AG09319 (cell line): ENCODE measurements around the gene POP4.

ENCODE experiments used
- DNase-seq: peaks from one replicate; pipeline ENCODE4 v3.0.0-alpha.2; 2010; ENCODE audit warnings: low read depth; ENCODE audit errors: extremely low read depth
- CTCF ChIP-seq: IDR thresholded peaks from 2 replicates; pipeline ENCODE4 v1.5.1; 2011; ENCODE audit warnings: low read depth, mild to moderate bottlenecking, inconsistent platforms, low read length, moderate library complexity

The POP4 gene

GRCh38 chr19:29636553-29637360 is 30.7 kb downstream of the POP4 start:
- TF ChIP-seq CTCF: no peak
- no peak for DNase-seq

DNA sequence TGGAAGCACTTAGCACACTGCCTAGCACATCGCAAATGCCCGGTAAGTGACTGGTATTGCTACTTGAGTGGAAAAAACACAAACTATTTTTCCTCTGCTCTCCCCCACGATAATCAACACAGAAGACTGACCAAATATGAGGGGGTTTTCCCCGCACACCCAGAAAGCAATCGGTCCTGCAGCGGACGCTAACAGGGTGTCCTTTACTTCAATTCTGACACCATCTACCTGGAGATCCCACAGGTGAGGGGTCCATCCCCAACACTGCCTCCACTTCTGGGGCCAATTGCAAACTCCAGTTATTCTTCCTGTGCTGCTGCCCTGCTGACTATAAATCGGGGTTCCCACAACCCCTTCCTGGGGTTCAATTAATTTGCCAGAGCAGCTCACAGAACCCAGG is 33.0 kb downstream of the POP4 start:
- no peak for DNase-seq
- TF ChIP-seq CTCF: no peak

GRCh38 chr19:29640231-29640630 is 34.1 kb downstream of the POP4 start:
- DNase-seq: no peak
- no peak for TF ChIP-seq CTCF

GRCh38 chr19:29641597-29641996 is 35.5 kb downstream of the POP4 start:
- DNase-seq: no peak
- no peak for TF ChIP-seq CTCF

DNA sequence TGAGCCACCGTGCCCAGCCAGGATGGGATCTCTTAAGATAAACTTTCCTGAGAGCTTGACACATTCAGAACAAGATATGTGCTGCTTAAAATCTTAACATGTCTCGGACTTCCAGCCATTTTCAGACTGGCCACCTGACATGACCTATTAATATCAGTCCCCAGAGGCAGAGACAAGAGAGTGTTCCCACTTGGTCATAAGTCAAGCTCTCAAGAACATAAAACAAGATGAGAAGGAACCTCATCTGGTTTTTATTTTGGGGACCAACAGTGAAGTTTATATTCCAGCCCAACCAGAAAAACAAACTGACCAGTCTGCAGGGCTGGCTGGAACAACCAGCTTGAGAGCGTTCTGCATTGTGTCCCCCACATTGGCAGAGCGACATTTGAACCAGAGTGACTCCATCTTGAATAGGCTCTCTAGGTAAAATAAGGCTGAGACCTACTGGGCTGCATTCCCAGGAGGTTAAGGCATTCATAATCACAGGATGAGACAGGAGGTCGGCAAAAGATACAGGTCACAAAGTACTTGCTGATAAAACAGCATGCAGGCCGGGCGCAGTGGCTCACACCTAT is 37.4 kb downstream of the POP4 start:
- no peak for DNase-seq

DNA sequence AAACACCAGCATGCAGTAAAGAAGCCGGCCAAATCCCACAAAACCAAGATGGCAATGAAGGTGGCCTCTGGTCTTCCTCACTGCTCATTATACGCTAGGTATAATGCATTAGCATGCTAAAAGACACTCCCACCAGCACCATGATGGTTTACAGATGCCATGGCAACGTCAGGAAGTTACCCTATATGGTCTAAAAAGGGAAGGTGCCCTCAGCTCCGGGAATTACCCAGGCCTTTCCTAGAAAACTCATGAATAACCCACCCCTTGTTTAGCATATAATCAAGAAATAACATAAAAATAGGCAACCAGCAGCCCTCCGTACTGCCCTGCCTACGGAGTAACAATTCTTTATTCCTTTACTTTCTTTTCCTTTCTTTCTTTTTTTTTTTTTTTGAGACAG is 38.1 kb downstream of the POP4 start:
- no peak for TF ChIP-seq CTCF

More for the DNA sequence above, 37.4 kb downstream of the POP4 start:
- no peak for TF ChIP-seq CTCF

GRCh38 chr19:29645491-29645867 is 39.4 kb downstream of the POP4 start:
- no peak for TF ChIP-seq CTCF
- DNase-seq: no peak

More for the DNA sequence above, 38.1 kb downstream of the POP4 start:
- no peak for DNase-seq
